GM21423 (cell line): ENCODE data around the gene AKR7A3.
"Not testable (repeated sequence)": the region's sequence is repeated elsewhere in the genome, so short reads cannot be mapped to it uniquely, and the experiment has no call there.

ENCODE experiments used
- ATAC-seq: cut with Tn5 transposase; IDR thresholded peaks from one replicate; pipeline ENCODE4 v1.9.1; 2021; ENCODE audit warnings: mild to moderate bottlenecking, moderate library complexity; ENCODE audit not compliant: unreplicated experiment

AKR7A3 gene

DNA sequence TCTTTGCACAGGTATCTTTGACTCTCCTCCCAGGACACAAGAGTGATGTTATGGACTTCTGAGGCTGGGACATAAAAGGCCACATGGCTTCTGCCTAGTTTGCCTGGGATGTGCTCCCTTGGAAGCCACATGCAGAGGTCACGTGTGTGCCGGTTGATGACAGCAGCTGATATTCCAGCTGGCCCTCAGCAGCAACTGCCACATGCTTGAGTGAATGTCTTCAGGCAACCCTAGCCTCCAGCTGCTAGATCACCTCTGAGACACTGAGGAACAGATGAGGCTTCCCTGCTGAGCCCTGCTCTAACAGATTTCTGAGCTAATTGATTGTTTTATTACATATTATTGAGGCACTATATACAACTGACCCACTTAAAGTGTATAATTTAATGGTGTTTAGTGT lies 11.6 kb upstream of the AKR7A3 start:
- no peak for ATAC-seq

GRCh38 chr1:19294638-19295037 lies 6.1 kb upstream of the AKR7A3 start:
- no peak for ATAC-seq

DNA sequence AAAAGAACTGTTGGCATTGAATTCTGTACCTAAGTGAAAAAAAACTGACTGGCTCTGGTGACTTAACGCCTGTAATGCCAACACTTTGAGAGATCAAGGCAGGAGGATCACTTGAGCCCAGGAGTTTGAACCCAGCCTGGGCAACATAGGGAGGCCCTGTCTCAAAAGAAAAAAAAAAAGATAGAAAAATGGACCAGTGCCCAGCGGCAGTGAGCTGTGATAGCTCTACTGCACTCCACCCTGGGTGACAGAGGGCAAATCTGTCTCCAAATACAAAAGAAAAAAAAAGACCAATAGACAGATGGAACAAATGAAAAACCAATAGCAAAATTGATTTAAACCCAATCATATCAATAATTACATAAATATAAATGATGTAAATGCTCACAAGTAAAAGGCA lies 674 bp upstream of the AKR7A3 start:
- ATAC-seq = no peak

- ATAC-seq = no peak
These were observed 959 bp downstream of the AKR7A3 start for GRCh38 chr1:19287436-19288185.

- ATAC-seq = not testable (repeated sequence)
These were observed 2.8 kb downstream of the AKR7A3 start for GRCh38 chr1:19285807-19286206.

GRCh38 chr1:19285366-19285765 lies 3.2 kb downstream of the AKR7A3 start:
- ATAC-seq = not testable (repeated sequence)

- no peak for ATAC-seq
These were observed 3.7 kb downstream of the AKR7A3 start for GRCh38 chr1:19284881-19285280.

GRCh38 chr1:19283891-19284290 lies 4.7 kb downstream of the AKR7A3 start:
- no peak for ATAC-seq

DNA sequence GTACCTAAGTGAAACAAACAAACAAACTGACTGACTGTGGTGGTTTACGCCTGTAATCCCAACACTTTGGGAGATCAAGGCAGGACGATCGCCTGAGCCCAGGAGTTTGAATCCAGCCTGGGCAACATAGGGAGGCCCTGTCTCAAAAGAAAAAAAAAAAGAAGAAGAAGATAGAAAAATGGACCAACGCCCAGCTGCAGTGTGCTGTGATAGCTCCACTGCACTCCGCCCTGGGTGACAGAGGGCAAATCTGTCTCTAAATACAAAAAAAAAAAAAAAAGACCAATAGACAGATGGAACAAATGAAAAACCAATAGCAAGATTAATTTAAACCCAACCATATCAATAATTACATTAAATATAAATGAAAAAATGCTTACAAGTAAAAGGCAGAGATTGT lies 13.9 kb downstream of the AKR7A3 start:
- ATAC-seq = no peak

GRCh38 chr1:19273844-19274531 lies 14.6 kb downstream of the AKR7A3 start:
- ATAC-seq = not testable (repeated sequence)

- no peak for ATAC-seq
These were observed 15.3 kb downstream of the AKR7A3 start for GRCh38 chr1:19273106-19273843.

- ATAC-seq = no peak
These were observed 16.5 kb downstream of the AKR7A3 start for GRCh38 chr1:19272064-19272463.

GRCh38 chr1:19270343-19270730 lies 18.2 kb downstream of the AKR7A3 start:
- not testable (repeated sequence) for ATAC-seq

- ATAC-seq = not testable (repeated sequence)
These were observed 18.9 kb downstream of the AKR7A3 start for GRCh38 chr1:19269427-19270342.

DNA sequence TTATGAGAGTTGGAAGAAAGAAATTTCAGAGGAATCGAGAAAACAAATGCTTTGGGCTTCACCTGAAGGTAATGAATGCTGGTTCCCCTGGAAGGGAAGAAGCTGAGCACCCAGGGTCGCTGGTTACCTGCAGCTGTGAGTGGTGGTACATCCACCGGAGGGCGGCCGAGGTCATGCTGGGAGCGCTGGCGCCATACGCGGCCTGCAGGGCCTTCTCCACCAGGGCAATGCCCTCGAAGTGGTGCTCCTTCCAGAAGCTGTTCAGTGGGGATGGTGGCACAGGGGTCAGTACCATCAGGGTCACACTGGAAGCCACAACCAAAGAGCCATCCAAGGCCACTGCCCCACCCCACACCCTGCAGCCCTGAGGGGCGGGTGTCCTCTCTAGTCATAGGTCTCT lies 20.1 kb downstream of the AKR7A3 start:
- ATAC-seq = no peak

GRCh38 chr1:19262744-19263143 lies 25.8 kb downstream of the AKR7A3 start:
- ATAC-seq = no peak

DNA sequence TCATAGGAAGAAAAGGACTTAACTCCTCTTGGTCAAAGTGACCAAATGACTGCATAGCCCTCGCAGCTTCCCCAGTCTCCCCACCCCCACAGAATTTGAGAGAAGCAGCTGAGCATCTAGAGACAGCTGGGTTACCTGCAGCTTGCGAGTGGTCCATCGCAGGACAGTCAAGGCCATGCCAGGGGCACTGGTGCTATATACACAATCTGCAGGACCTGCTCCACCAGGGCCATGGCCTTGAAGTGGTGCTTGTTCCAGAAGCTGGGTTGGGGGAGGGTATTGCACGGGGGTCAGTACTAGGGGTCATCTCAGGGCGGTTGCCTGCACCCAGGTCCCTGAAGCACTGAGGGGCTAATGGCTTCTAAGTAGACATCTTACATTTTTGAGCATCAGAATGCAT lies 26.5 kb downstream of the AKR7A3 start:
- ATAC-seq = no peak

DNA sequence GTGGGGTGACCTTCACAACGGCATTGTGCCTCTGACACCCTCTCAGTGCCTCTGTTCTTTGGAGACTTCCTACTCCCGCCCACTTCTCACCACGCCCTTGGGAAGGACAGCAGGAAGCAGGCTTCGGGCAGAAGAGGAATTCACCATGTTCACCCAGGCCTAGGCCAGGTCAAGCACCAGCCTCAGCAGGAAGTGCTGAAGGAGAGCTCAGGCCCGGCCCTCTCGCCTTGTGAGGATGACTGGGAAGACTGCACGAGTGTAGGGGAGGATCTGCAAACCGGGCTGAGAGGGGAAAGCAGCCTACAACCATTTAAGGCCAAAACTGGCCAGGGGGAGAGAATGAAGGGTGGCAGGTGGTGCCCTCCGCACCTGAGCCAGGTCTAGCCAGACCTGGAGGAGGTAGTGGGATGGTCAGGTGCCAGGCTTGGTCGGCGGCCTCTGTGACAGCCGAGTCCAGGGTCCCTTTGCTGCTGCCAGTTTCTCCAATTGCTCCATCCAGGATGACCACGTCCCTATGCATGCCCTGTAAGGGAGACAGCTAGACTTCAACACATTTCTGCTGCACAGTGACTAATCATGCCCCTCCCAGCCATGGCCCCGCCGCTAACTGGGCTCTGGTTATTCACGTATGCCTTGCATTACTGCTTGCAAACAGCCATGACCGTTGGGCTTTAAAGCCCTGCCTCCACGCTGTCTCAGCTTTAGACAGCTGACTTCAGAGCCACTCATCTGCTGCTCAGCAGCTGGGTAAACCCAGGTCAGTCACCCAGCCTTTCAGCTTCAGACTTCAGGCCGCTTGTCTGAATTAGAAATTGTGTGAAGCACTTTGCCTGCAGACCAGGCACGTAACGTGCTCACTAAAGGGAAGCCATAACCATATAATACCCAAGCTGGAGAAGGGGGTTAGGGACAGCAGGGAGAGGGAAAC lies 28.1 kb downstream of the AKR7A3 start:
- no peak for ATAC-seq

DNA sequence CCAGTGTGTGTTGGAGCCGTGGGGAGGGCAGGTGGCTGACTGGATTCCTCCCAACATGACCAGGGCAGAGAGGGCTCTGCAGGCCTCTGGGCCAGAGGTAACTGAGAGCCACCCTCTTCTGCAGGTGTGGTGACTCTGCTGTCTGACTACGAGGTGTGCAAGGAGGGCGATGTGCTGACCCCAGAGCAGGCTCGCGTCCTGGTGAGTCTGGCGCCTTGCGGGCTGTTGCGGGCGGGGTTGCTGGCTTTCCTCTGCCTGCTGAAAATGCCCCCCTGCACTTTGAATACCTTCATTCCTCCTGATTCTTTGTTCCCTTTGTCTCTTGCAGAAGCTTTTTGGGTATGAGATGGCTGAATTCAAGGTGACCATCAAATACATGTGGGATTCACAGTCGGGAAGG lies 30.2 kb downstream of the AKR7A3 start:
- no peak for ATAC-seq
